Pons (tissue), 1 donor: ENCODE results near the gene MTR.
A peak's percentile ranks its signal among the peaks of the same experiment; 100 is the strongest.

Experiments
- DNase-seq: peaks from one replicate; pipeline ENCODE4 v3.0.0-alpha.2; 2016; ENCODE audit warnings: low spot score

Gene MTR

GRCh38 chr1:236952246-236953003 is 157.3 kb downstream of the MTR start:
- no peak for DNase-seq

- peak; percentile 31 for DNase-seq
Measured at GRCh38 chr1:236953151-236953700, 158.1 kb downstream of the MTR start.
